Lower leg skin (tissue), 4 donors: ENCODE data around the gene UNC13A. TPM values are rescaled to one million over a fixed set of nuclear protein-coding genes. Genes with fewer than 3 reads are reported as not detected.

Source experiments
- DNase-seq, 2 donors: peaks; one replicate each; pipeline ENCODE4 v3.0.0-alpha.2; 2019; ENCODE audit warnings: low spot score in 2 of 2
- H3K4me3 ChIP-seq: fragments of 200-600 bp; sonication (generic); 2 replicates; pipeline ENCODE4 v1.5.1; 2017; ENCODE audit warnings: mild to moderate bottlenecking, low read depth; ENCODE audit not compliant: poor library complexity, severe bottlenecking
- CTCF ChIP-seq, 3 donors: fragments of 450-650 bp; IDR thresholded peaks; one replicate each; pipeline ENCODE4 v1.5.1; 2016; ENCODE audit warnings: antibody characterized with exemption in 3 of 3, mild to moderate bottlenecking in 3 of 3, moderate library complexity in 2 of 3
- POLR2A ChIP-seq, 2 donors: fragments of 450-650 bp; IDR thresholded peaks; one replicate each; pipeline ENCODE4 v1.6.1; 2016 to 2017; ENCODE audit warnings: antibody characterized with exemption in 2 of 2, mild to moderate bottlenecking in 1 of 2, moderate library complexity in 1 of 2
- WGBS, 2 donors: methylation state at CpG; one replicate each; pipeline ENCODE4 v1.1.5; 2018; 5-methylcytosine and 5-hydroxymethylcytosine counted together
- intact Hi-C: fragments of 100-400 bp; cut with DNase I; formaldehyde crosslinking; loops from one replicate; pipeline ENCODE4 v1.15.0; 2023; ENCODE audit warnings: low total_unique reads
- total RNA-seq, 4 donors: library from RNA; depleted of rRNA; stranded (reverse); fragments of >200 nt; gene quantifications; one replicate each; pipeline ENCODE4 v1.1.0, GENCODE V29; 2016

Gene UNC13A
- total RNA-seq, 4 donors from 2014 or later = not detected

- WGBS, 2 donors = 85 to 92% methylated on average over 20 of the region's 20 CpGs
- DNase-seq = no peak
- no peak for TF ChIP-seq CTCF (IDR thresholded peaks at IDR 0.05)
- TF ChIP-seq POLR2A (IDR thresholded peaks at IDR 0.05) = no peak
- intact Hi-C loops = no loop called here
- no peak overlapping the region for H3K4me3 ChIP-seq
Measured at GRCh38 chr19:17645339-17645963, 42.7 kb downstream of the UNC13A start.

GRCh38 chr19:17642656-17643055 is 45.5 kb downstream of the UNC13A start:
- intact Hi-C loops = no loop called here
- H3K4me3 ChIP-seq = no peak overlapping the region
- 90 to 96% methylated on average over 8 of the region's 8 CpGs for WGBS, 2 donors
- no peak for DNase-seq
- TF ChIP-seq POLR2A (IDR thresholded peaks at IDR 0.05) = no peak
- TF ChIP-seq CTCF (IDR thresholded peaks at IDR 0.05) = no peak

GRCh38 chr19:17641846-17642245 is 46.3 kb downstream of the UNC13A start:
- no peak overlapping the region for H3K4me3 ChIP-seq
- TF ChIP-seq CTCF (IDR thresholded peaks at IDR 0.05) (no peak), POLR2A (IDR thresholded peaks at IDR 0.05) (no peak)
- intact Hi-C loops = no loop called here
- 63 to 65% methylated on average over 1 of the region's 1 CpG for WGBS, 2 donors
- DNase-seq = no peak

GRCh38 chr19:17641181-17641580 is 47.0 kb downstream of the UNC13A start:
- TF ChIP-seq CTCF (IDR thresholded peaks at IDR 0.05) = no peak
- TF ChIP-seq POLR2A (IDR thresholded peaks at IDR 0.05) = no peak
- DNase-seq = no peak
- no peak overlapping the region for H3K4me3 ChIP-seq
- 82 to 86% methylated on average over 15 of the region's 15 CpGs for WGBS, 2 donors
- intact Hi-C loops = no loop called here

- DNase-seq = no peak
- intact Hi-C loops = no loop called here
- no peak overlapping the region for H3K4me3 ChIP-seq
- no peak for TF ChIP-seq POLR2A (IDR thresholded peaks at IDR 0.05)
- TF ChIP-seq CTCF (IDR thresholded peaks at IDR 0.05) = no peak
- 90 to 94% methylated on average over 1 of the region's 1 CpG for WGBS, 2 donors
Measured at GRCh38 chr19:17633700-17634099, 54.5 kb downstream of the UNC13A start.

- TF ChIP-seq POLR2A (IDR thresholded peaks at IDR 0.05) (no peak), CTCF (IDR thresholded peaks at IDR 0.05) (no peak)
- intact Hi-C loops = no loop called here
- no peak overlapping the region for H3K4me3 ChIP-seq
- 89 to 90% methylated on average over 9 of the region's 9 CpGs for WGBS, 2 donors
- DNase-seq = no peak
Measured at GRCh38 chr19:17632577-17632976, 55.6 kb downstream of the UNC13A start.
